Measurements from ENCODE around the gene ARHGAP28. TPM values are rescaled to one million over a fixed set of nuclear protein-coding genes. Genes with fewer than 3 reads are reported as not detected.
A peak's percentile ranks its signal among the peaks of the same experiment; 100 is the strongest.

The ARHGAP28 gene
- total RNA-seq, 2 donors from 2014 or later = 110 to 133 TPM

DNA sequence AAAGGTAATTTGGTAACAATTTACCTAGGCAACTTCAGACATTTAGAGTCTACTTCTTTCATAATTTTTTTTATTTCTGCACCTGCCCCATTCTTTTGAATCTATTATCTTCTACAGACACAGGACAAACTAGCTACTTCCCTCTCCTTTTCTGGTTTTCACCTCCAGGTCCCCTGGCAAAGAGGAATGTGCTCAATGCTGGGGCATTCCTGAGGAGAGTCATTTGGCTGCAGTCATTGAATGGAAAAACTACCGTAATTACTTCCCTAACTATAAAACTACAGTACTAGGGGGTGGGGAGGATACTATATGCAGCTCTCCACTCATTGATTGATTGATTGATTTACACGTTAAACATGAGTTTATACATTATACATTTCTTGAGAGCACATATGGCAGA, 11.2 kb upstream of the ARHGAP28 start:
- 89 to 100% methylated on average over 1 of the region's 2 CpGs for WGBS, 2 experiments (ENCODE audit: insufficient coverage in 1 of 2, insufficient read length in 1 of 2)
- TF ChIP-seq, protein P1, sequence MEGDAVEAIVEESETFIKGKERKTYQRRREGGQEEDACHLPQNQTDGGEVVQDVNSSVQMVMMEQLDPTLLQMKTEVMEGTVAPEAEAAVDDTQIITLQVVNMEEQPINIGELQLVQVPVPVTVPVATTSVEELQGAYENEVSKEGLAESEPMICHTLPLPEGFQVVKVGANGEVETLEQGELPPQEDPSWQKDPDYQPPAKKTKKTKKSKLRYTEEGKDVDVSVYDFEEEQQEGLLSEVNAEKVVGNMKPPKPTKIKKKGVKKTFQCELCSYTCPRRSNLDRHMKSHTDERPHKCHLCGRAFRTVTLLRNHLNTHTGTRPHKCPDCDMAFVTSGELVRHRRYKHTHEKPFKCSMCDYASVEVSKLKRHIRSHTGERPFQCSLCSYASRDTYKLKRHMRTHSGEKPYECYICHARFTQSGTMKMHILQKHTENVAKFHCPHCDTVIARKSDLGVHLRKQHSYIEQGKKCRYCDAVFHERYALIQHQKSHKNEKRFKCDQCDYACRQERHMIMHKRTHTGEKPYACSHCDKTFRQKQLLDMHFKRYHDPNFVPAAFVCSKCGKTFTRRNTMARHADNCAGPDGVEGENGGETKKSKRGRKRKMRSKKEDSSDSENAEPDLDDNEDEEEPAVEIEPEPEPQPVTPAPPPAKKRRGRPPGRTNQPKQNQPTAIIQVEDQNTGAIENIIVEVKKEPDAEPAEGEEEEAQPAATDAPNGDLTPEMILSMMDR (conservative IDR thresholded peaks at IDR 0.05) = no peak

DNA sequence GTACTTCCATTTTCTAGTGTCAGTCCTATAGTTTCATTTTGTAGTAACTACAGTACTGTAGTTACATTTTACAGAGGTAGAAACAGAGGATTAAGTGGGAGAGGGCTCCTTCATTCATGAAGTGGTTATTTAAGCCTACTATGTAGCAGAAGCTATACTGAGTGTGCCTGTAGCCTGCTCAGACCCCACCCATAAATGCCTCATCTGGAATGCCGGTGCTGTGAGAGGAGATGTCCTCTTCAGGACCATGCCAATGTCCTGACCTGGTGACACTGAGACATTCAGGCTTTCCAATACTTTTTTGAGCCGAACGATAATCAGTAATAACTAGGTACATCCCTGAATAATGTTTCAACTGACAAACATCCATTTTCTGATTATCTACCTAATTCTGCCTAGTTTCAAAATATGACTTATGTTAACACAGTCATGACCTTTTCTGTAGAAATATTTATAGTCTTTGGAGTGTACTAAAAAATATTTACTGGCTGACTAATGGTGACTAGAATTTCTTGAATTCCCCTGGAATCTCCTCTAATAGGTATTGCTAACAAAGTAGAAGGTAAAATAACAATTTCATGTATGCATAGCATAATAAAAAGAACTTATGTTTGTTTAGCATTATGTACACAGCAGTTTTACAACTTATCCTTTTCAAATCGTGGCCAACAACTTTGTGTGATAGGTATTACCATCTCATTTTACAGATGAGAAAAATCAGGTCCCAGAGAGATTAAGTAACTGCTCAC, 10.2 kb upstream of the ARHGAP28 start:
- TF ChIP-seq, protein P1 (conservative IDR thresholded peaks at IDR 0.05) = no peak
- peaks cover 12% of the 10 kb centered on the region for H3K4me1 ChIP-seq (ENCODE audit: control insufficient read depth, insufficient read depth, low read length)
- H3K36me3 ChIP-seq (ENCODE audit: control insufficient read depth, insufficient read depth, low read length) = no peaks in the 10 kb centered on the region
- no peak overlapping the region for H3K27ac ChIP-seq (ENCODE audit: low read depth, low read length)
- no peak for DNase-seq
- no peaks in the 10 kb centered on the region for H3K9me3 ChIP-seq (ENCODE audit: control insufficient read depth, low read length)
- WGBS, 2 experiments (ENCODE audit: insufficient coverage in 1 of 2, insufficient read length in 1 of 2) = 94 to 97% methylated on average over 4 of the region's 4 CpGs
- H3K27me3 ChIP-seq (ENCODE audit: control insufficient read depth, insufficient read depth, low read length, poor library complexity, severe bottlenecking) = no peaks in the 10 kb centered on the region
- no peak overlapping the region for H3K27ac Mint-ChIP-seq
- no peaks in the 10 kb centered on the region for H3K9me3 Mint-ChIP-seq
- no peaks in the 10 kb centered on the region for H3K27me3 Mint-ChIP-seq (ENCODE audit: insufficient read depth)
- peaks cover 22% of the 10 kb centered on the region for H3K4me1 Mint-ChIP-seq
- no peaks in the 10 kb centered on the region for H3K36me3 Mint-ChIP-seq (ENCODE audit: low read depth)
- no peak overlapping the region for H3K9ac ChIP-seq (ENCODE audit: extremely low read depth, low read length, poor library complexity, severe bottlenecking)
- H3K4me3 Mint-ChIP-seq = no peak overlapping the region
- H3K4me3 ChIP-seq (ENCODE audit: low read length) = peak overlapping the region; percentile 7

More for the DNA sequence above, 11.2 kb upstream of the ARHGAP28 start:
- Mint-ChIP-seq H3K36me3 (ENCODE audit: low read depth) (no peaks in the 10 kb centered on the region), H3K4me3 (no peak overlapping the region), H3K4me1 (peaks cover 32% of the 10 kb centered on the region), H3K27ac (no peak overlapping the region), H3K27me3 (ENCODE audit: insufficient read depth) (no peaks in the 10 kb centered on the region), H3K9me3 (no peaks in the 10 kb centered on the region)
- no peak overlapping the region for H3K9ac ChIP-seq (ENCODE audit: extremely low read depth, low read length, poor library complexity, severe bottlenecking)
- H3K9me3 ChIP-seq (ENCODE audit: control insufficient read depth, low read length) = no peaks in the 10 kb centered on the region
- H3K27me3 ChIP-seq (ENCODE audit: control insufficient read depth, insufficient read depth, low read length, poor library complexity, severe bottlenecking) = no peaks in the 10 kb centered on the region
- DNase-seq = no peak
- peaks cover 12% of the 10 kb centered on the region for H3K4me1 ChIP-seq (ENCODE audit: control insufficient read depth, insufficient read depth, low read length)
- no peak overlapping the region for H3K27ac ChIP-seq (ENCODE audit: low read depth, low read length)
- H3K4me3 ChIP-seq (ENCODE audit: low read length) = no peak overlapping the region
- no peaks in the 10 kb centered on the region for H3K36me3 ChIP-seq (ENCODE audit: control insufficient read depth, insufficient read depth, low read length)

DNA sequence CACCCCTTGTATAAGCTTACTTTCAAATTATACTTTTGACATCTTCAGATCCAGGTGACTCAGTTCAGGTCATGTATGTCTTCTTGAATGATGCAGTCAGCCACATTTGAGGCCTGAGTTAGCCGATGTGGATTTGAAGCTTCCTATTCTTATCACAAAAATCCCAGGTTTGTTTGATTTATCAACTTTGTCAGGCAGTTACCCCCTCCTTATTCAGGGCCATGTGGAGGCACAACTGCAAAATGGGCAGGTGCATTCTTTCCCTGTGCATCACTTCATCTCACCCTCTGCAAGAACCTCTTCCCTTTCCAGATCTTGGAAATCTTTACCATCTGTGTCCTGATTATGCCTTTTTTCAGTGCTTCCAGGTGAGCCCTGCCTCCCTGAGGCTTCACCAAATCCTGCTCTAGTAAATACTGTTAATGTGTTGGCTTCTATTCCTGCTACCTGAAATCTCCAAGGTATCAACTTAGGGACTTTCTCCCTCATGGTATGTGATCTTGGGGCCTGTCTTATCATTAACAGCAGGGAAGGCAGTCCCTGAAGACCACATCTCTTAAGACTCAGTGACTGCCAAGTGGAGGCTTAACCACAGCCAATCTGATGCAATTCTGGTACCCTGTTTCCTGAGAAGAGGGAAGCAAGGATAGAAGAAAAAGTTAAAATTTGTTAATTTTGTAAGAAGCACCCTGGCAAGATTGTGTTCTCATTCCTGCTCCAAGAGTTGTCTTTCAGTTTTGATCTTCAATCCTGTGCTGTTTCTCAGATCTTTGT, 9.4 kb upstream of the ARHGAP28 start:
- peaks cover 12% of the 10 kb centered on the region for H3K4me1 ChIP-seq (ENCODE audit: control insufficient read depth, insufficient read depth, low read length)
- Mint-ChIP-seq H3K27ac (no peak overlapping the region), H3K4me1 (peaks cover 21% of the 10 kb centered on the region), H3K9me3 (no peaks in the 10 kb centered on the region), H3K36me3 (ENCODE audit: low read depth) (no peaks in the 10 kb centered on the region), H3K27me3 (ENCODE audit: insufficient read depth) (no peaks in the 10 kb centered on the region), H3K4me3 (no peak overlapping the region)
- no peak overlapping the region for H3K9ac ChIP-seq (ENCODE audit: extremely low read depth, low read length, poor library complexity, severe bottlenecking)
- WGBS, 2 experiments (ENCODE audit: insufficient coverage in 1 of 2, insufficient read length in 1 of 2) = 36 to 43% methylated on average over 1 of the region's 1 CpG
- H3K27ac ChIP-seq (ENCODE audit: low read depth, low read length) = no peak overlapping the region
- H3K27me3 ChIP-seq (ENCODE audit: control insufficient read depth, insufficient read depth, low read length, poor library complexity, severe bottlenecking) = no peaks in the 10 kb centered on the region
- DNase-seq = peak; percentile 43
- TF ChIP-seq, protein P1 (conservative IDR thresholded peaks at IDR 0.05) = no peak
- no peaks in the 10 kb centered on the region for H3K36me3 ChIP-seq (ENCODE audit: control insufficient read depth, insufficient read depth, low read length)
- H3K9me3 ChIP-seq (ENCODE audit: control insufficient read depth, low read length) = no peaks in the 10 kb centered on the region
- H3K4me3 ChIP-seq (ENCODE audit: low read length) = peak overlapping the region; percentile 7
